Right ventricle myocardium inferior (tissue), 1 donor: ENCODE measurements around the gene BRICD5. TPM values are rescaled to one million over a fixed set of nuclear protein-coding genes. Genes with fewer than 3 reads are reported as not detected.

Experiments used
- ATAC-seq: fragments of 200-7000 bp; cut with Tn5 transposase; one replicate; pipeline ENCODE4 v1.9.1; 2020; ENCODE audit warnings: mild to moderate bottlenecking, moderate library complexity
- DNase-seq: peaks from one replicate; pipeline ENCODE4 v3.0.0; 2021; ENCODE audit errors: missing footprints
- intact Hi-C: fragments of 100-400 bp; cut with DNase I; formaldehyde crosslinking; loops from one replicate; pipeline ENCODE4 v1.11.0; 2022
- total RNA-seq: library from RNA; stranded (reverse); fragmentation: NEBNext Ultra II Directional; extraction: Animal tissue kit (Norgen Biotek cat#: 25700); gene quantifications from one replicate; pipeline ENCODE4 v1.2.1, GENCODE V29; 2021
- donor health status: DM: no; HTN: yes; CAD: no; lungs with severe emphysema.

The BRICD5 gene
- total RNA-seq, 1 donor from 2014 or later: 13.2 TPM

GRCh38 chr16:2238838-2239675 lies 28.4 kb upstream of the BRICD5 start:
- ATAC-seq (no peak), DNase-seq (peak; percentile 53)
- intact Hi-C loops: no loop called here

DNA sequence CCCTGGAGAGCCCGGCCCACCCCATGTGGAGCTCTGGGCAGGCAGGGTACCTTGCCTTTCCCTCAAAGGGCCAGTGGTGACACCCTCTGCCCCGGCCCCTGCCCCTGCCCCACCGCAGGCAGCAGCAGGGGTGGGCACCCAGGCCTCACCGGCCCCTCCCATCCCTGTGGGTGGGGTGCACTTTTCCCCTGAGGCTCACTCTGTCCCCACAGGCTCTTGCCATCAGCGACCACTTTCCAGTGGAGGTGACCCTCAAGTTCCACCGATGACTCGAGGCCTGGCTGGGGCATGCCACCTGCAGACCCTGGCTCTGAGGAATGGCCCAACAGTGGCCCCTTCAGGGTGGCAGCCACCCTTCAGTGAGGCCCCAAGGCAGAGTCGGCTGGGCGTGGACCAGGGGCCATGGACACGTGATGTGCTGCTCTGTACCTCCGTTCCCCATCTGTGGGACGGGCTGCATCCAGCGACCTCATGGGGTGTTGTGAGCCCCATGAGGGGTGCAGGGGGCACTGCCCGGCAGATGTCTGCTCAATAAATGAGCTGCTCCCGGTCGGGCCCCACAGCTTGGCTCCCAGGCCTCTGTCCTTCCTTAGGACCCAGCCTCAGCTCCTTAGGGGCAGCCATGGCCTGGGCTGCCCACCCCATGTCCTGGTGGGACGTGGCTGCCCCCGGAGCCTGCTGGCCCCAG lies 27.6 kb upstream of the BRICD5 start:
- DNase-seq: peak; percentile 25
- intact Hi-C loops: no loop called here
- ATAC-seq: peak; percentile 11

- peak; percentile 50 for DNase-seq
- peak; percentile 37 for ATAC-seq
- intact Hi-C loops: no loop called here
Measured at GRCh38 chr16:2237493-2238149, 27.0 kb upstream of the BRICD5 start.

DNA sequence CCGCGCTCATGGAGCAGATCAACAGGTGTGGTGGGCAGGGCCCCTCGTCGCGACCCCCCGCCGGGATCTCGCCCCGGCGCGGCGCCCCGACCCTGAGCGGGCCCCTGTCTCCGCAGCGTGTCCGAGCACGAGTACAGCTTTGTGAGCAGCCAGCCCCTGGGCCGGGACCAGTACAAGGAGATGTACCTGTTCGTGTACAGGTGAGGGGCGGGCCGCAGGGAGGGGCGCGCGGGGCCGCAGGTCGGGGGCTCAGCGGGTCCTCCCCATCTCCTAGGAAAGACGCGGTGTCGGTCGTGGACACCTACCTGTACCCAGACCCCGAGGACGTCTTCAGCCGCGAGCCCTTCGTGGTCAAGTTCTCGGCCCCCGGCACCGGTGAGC lies 26.4 kb upstream of the BRICD5 start:
- intact Hi-C loops: no loop called here
- no peak for ATAC-seq
- no peak for DNase-seq

GRCh38 chr16:2236337-2237101 lies 25.9 kb upstream of the BRICD5 start, which contains the start of gene DNASE1L2:
Gene DNASE1L2, plus strand, starts transcription at chr16:2236444. Its CDS starts 373 bp downstream, at chr16:2236817.
- intact Hi-C loops: no loop called here
- DNase-seq (peak; percentile 65), ATAC-seq (peak; percentile 23)

GRCh38 chr16:2235695-2236336 lies 25.2 kb upstream of the BRICD5 start:
- intact Hi-C loops: no loop called here
- no peak for ATAC-seq
- DNase-seq: no peak

GRCh38 chr16:2235234-2235651 lies 24.6 kb upstream of the BRICD5 start:
- intact Hi-C loops: no loop called here
- ATAC-seq (no peak), DNase-seq (no peak)

DNA sequence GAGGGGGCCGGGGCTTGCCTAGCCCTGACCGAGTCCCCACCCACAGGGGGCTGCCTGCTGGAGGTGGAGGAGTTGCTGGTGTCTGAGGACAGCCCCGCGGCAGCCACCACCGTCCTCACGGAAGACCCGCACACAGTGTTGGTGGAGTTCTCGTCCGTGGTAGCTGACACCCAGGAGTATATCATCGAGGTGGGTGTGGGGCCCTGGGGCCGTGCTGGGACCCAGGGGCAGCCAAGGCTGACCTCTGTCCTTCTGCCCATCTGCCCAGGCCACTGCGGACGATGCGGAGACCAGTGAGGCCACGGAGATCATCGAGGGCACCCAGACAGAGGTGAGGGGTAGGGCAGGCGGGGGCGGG lies 24.1 kb upstream of the BRICD5 start:
- DNase-seq: no peak
- ATAC-seq: no peak
- intact Hi-C loops: no loop called here

DNA sequence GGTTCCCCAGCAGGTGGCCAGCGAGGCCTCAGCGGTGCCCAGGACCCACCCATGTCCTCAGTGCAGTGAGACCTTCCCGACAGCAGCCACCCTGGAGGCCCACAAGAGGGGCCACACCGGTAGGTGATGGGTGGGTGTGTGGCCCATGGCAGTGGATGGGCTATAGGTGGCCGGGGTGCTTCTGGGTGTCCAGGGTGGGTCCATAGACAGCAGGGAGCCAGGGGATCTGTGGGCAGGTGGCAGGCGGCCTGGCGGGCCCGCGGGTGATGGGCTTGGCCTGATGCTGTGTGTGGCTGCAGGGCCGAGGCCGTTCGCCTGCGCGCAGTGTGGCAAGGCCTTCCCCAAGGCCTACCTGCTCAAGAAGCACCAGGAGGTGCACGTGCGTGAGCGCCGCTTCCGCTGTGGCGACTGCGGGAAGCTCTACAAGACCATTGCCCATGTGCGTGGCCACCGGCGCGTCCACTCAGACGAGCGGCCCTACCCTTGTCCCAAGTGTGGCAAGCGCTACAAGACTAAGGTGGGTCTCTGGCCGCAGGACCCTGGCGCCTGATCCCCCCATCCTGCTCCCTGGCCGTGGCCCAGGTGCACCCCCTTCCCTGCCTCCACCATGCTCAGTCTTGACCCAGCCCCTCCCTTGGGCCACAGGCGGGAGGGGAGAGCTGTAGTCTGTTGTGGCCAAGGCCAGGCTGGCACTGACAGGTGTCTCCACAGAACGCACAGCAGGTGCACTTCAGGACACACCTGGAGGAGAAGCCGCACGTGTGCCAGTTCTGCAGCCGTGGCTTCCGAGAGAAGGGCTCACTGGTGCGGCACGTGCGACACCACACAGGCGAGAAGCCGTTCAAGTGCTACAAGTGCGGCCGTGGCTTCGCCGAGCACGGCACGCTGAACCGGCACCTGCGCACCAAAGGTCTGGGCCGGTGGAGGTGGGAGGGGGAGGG lies 23.5 kb upstream of the BRICD5 start:
- intact Hi-C loops: no loop called here
- ATAC-seq: no peak
- DNase-seq: no peak

DNA sequence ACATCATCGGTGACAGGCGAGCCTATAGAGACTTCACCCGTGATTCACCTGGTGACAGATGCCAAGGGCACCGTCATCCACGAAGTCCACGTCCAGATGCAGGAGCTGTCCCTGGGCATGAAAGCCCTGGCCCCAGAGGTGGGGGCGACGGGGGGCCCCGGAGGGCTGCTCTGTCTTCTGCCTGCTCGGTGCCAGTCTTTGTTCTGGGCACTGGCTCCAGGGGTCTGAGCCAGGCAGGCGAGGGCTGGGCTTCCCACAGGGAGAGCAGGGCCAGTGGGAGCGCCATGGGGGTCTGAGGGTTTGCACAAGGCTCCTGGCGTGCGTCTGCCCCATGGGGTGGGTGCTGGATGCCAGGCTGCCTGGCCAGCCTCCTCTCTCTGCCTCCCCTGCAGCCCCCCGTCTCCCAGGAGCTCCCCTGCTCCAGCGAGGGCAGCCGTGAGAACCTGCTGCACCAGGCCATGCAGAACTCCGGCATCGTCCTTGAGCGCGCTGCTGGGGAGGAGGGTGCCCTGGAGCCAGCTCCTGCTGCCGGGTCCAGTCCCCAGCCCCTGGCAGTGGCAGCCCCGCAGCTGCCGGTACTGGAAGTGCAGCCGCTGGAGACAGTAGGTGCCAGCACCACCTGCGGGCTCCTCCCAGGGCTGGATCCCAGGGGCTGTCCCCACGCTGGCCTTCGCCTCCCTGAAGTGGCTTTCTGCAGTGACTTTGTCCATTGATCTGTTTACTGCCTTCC lies 22.5 kb upstream of the BRICD5 start:
- ATAC-seq: no peak

GRCh38 chr16:2232094-2232990 lies 21.7 kb upstream of the BRICD5 start:
- intact Hi-C loops: no loop called here
- no peak for ATAC-seq
- DNase-seq: no peak

More for the DNA sequence above, 22.5 kb upstream of the BRICD5 start:
- intact Hi-C loops: no loop called here
- DNase-seq: no peak

- DNase-seq: no peak
- intact Hi-C loops: no loop called here
- no peak for ATAC-seq
Measured at GRCh38 chr16:2231016-2231931, 20.6 kb upstream of the BRICD5 start.

- no peak for DNase-seq
- no peak for ATAC-seq
- intact Hi-C loops: no loop called here
Measured at GRCh38 chr16:2230376-2230775, 19.7 kb upstream of the BRICD5 start.

DNA sequence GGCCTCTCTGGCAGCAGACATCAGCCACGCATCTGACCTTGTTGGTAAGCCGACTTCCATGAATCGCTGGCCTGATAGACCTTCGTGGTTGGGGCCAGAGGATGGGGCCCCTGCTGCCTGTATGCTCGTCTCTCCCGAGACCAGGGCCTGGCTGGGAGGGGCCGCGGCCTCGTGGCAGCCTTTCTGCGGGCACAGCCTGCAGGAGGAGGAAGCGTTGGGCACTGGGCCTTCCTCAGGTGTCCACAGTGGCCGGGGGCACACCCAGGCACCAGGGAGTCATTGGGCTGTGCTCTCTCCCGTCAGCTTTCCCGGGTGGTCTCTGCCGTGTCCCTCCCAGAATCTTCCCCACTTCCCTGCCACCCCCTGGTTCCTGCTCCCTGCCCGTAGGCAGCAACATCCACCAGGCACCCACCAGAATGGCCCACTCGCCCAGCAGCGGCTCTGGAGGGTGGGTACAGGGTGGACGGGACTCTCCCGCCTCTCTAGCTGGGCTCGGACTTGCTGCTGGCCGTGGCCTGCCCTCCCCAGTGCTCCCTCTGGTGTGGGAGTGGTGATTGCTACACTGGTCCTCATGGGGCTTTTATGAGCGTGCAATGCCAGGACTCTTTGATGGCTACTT lies 19.1 kb upstream of the BRICD5 start:
- intact Hi-C loops: no loop called here
- no peak for ATAC-seq
- DNase-seq: no peak

DNA sequence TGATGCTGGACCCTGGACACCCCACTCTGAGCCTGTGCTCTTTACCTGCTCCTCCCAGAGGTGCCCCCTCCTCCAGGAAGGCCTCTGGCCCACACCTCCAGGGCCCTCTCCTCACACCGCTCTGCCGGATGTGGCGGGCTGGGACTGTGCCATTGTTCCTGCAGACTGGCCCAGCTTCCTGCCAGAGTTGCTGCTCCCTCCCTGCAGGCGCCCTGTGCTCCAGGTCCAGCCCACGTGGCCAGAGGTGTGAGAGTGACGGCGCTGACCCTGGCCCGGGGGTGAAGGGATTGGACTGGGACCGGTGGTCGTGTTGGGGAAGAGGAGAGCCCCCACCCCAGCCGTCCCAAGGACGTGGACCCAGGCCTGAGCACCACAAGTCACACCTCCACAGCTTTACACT lies 18.4 kb upstream of the BRICD5 start:
- ATAC-seq: no peak
- intact Hi-C loops: no loop called here
- DNase-seq: no peak
